OCI-LY7 (cell line): ENCODE data around the gene CERS4. TPM values are rescaled to one million over a fixed set of nuclear protein-coding genes. Genes with fewer than 3 reads are reported as not detected.

Experiments
- BruUV-seq: library from RNA; stranded (reverse); fragments of 400-500 nt; replicated peaks from 2 replicates; lab custom pipeline; 2021; lab: Mats Ljungman, UMichigan
- CTCF ChIA-PET: fragments of 300-600 bp; sonication (Branson Sonifier 250); formaldehyde crosslinking; loops from one replicate; lab custom pipeline; 2022; ENCODE audit warnings: antibody characterized with exemption; ENCODE audit not compliant: unreplicated experiment; lab: Charles Lee
- POLR2A ChIA-PET: fragments of 300-600 bp; sonication (Branson Sonifier 250); formaldehyde crosslinking; loops from one replicate; lab custom pipeline; 2022; ENCODE audit warnings: antibody characterized with exemption; lab: Charles Lee
- DNase-seq: peaks from one replicate; pipeline ENCODE4 v3.0.0-alpha.2; 2015; ENCODE audit warnings: low spot score
- H2AFZ ChIP-seq: fragments of 200-600 bp; sonication (generic), shearing (Covaris generic); 2 replicates; pipeline ENCODE4 v1.6.1; 2014; ENCODE audit warnings: mild to moderate bottlenecking, antibody characterized with exemption, low read length, moderate library complexity
- H3K27ac ChIP-seq: fragments of 200-600 bp; sonication (generic); 2 replicates; pipeline ENCODE4 v1.5.1; 2014; ENCODE audit warnings: mixed run types, low read depth, mild to moderate bottlenecking, moderate library complexity, low read length, inconsistent platforms; ENCODE audit not compliant: poor library complexity, severe bottlenecking
- H3K36me3 ChIP-seq: fragments of 200-600 bp; sonication (generic); 2 replicates; pipeline ENCODE4 v1.6.1; 2014; ENCODE audit warnings: mild to moderate bottlenecking, antibody characterized with exemption, low read length, moderate library complexity, mixed read lengths; ENCODE audit not compliant: insufficient read depth
- H3K4me1 ChIP-seq: fragments of 200-600 bp; sonication (generic); 2 replicates; pipeline ENCODE4 v1.5.1; 2014; ENCODE audit warnings: mild to moderate bottlenecking, low read length; ENCODE audit not compliant: insufficient read depth, poor library complexity, severe bottlenecking
- H3K4me2 ChIP-seq: fragments of 200-600 bp; sonication (generic); 2 replicates; pipeline ENCODE4 v1.6.1; 2014; ENCODE audit warnings: mild to moderate bottlenecking, low read length
- H3K4me3 ChIP-seq: fragments of 200-600 bp; sonication (generic); 2 replicates; pipeline ENCODE4 v1.5.1; 2014; ENCODE audit warnings: mild to moderate bottlenecking, low read depth, low read length; ENCODE audit not compliant: poor library complexity, severe bottlenecking
- H3K79me2 ChIP-seq: fragments of 200-600 bp; sonication (generic); 2 replicates; pipeline ENCODE4 v1.6.1; 2016; ENCODE audit warnings: low read depth, mild to moderate bottlenecking, low read length, moderate library complexity, mixed read lengths; ENCODE audit not compliant: insufficient read depth
- H3K9me2 ChIP-seq: fragments of 200-600 bp; sonication (generic); 2 replicates; pipeline ENCODE4 v1.6.1; 2016; ENCODE audit warnings: mild to moderate bottlenecking, low read length, mixed read lengths; ENCODE audit not compliant: insufficient read depth
- H3K9me3 ChIP-seq: fragments of 200-600 bp; sonication (generic); 2 replicates; pipeline ENCODE4 v1.6.1; 2014; ENCODE audit warnings: mild to moderate bottlenecking, mixed run types, low read length, mixed read lengths
- H4K20me1 ChIP-seq: fragments of 200-600 bp; sonication (generic); 2 replicates; pipeline ENCODE4 v1.6.1; 2014; ENCODE audit warnings: mild to moderate bottlenecking, antibody characterized with exemption, low read length, moderate library complexity, mixed read lengths; ENCODE audit not compliant: insufficient read depth
- EZH2phosphoT487 ChIP-seq: fragments of 200-600 bp; sonication (generic); IDR thresholded peaks from 2 replicates; pipeline ENCODE4 v1.6.1; 2018; ENCODE audit warnings: low read depth, borderline replicate concordance, mild to moderate bottlenecking, mixed run types, antibody characterized with exemption, low read length, moderate library complexity, mixed read lengths
- intact Hi-C: fragments of 100-400 bp; cut with micrococcal nuclease; formaldehyde crosslinking; loops from one replicate; pipeline ENCODE4 v1.10.0; 2022; ENCODE audit not compliant: unreplicated experiment
- total RNA-seq, 2 experiments: library from RNA; depleted of rRNA in 1 of 2; stranded (reverse); fragments of >200 nt in 1 of 2; shearing (Covaris generic) in 1 of 2; gene quantifications; 2 replicates each; pipeline ENCODE4 v1.2.3, GENCODE V29; 2014 to 2022
- TF ChIP-seq, protein P1 (sequence below): fragments of 200-600 bp; sonication (generic); conservative IDR thresholded peaks from 2 replicates; pipeline ENCODE4 v1.5.1; 2014; ENCODE audit warnings: mild to moderate bottlenecking, antibody characterized with exemption, low read length, moderate library complexity, mixed read lengths

Gene CERS4
- total RNA-seq, 2 experiments from 2014 or later, result 36.8 to 54.9 TPM

DNA sequence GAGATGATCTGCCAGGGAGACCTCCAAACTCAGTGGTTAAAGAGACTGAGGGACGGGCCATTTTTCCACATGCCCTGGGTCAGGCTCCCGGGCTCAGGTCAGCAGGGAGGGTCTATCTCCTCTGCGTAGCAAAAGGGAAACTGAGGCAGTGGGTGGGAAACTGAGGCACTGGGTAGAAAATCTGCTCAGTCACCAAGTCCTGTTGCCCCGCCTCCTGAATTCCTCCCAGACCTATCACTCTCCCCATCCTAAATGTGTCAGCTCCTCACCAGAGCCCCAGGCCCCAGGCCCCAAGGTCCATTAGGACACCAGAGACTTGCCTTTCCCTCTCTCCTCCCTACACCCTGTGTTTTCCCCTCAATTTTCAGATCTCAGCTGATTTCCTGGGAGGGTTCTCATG lies 96.6 kb downstream of the CERS4 start:
- DNase-seq, result no peak
- peak overlapping the region; percentile 88; the same call in 1 of the 2 replicates for H3K4me2 ChIP-seq
- peaks cover 22% of the 10 kb centered on the region; the same call in 1 of the 2 replicates for H3K79me2 ChIP-seq
- H3K9me2 ChIP-seq, result no peaks in the 10 kb centered on the region
- ChIA-PET CTCF (no interaction called here), POLR2A (no interaction called here)
- intact Hi-C loops, result no loop called here
- H3K36me3 ChIP-seq, result peaks cover 55% of the 10 kb centered on the region
- H2AFZ ChIP-seq, result no peak overlapping the region
- H4K20me1 ChIP-seq, result no peaks in the 10 kb centered on the region
- no peak overlapping the region for H3K27ac ChIP-seq
- H3K4me1 ChIP-seq, result peaks cover 19% of the 10 kb centered on the region
- TF ChIP-seq, protein P1, sequence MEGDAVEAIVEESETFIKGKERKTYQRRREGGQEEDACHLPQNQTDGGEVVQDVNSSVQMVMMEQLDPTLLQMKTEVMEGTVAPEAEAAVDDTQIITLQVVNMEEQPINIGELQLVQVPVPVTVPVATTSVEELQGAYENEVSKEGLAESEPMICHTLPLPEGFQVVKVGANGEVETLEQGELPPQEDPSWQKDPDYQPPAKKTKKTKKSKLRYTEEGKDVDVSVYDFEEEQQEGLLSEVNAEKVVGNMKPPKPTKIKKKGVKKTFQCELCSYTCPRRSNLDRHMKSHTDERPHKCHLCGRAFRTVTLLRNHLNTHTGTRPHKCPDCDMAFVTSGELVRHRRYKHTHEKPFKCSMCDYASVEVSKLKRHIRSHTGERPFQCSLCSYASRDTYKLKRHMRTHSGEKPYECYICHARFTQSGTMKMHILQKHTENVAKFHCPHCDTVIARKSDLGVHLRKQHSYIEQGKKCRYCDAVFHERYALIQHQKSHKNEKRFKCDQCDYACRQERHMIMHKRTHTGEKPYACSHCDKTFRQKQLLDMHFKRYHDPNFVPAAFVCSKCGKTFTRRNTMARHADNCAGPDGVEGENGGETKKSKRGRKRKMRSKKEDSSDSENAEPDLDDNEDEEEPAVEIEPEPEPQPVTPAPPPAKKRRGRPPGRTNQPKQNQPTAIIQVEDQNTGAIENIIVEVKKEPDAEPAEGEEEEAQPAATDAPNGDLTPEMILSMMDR, result no peak
- TF ChIP-seq EZH2phosphoT487, result no peak
- no TSS peak for BruUV-seq
- no peak overlapping the region for H3K4me3 ChIP-seq
- H3K9me3 ChIP-seq, result no peaks in the 10 kb centered on the region

DNA sequence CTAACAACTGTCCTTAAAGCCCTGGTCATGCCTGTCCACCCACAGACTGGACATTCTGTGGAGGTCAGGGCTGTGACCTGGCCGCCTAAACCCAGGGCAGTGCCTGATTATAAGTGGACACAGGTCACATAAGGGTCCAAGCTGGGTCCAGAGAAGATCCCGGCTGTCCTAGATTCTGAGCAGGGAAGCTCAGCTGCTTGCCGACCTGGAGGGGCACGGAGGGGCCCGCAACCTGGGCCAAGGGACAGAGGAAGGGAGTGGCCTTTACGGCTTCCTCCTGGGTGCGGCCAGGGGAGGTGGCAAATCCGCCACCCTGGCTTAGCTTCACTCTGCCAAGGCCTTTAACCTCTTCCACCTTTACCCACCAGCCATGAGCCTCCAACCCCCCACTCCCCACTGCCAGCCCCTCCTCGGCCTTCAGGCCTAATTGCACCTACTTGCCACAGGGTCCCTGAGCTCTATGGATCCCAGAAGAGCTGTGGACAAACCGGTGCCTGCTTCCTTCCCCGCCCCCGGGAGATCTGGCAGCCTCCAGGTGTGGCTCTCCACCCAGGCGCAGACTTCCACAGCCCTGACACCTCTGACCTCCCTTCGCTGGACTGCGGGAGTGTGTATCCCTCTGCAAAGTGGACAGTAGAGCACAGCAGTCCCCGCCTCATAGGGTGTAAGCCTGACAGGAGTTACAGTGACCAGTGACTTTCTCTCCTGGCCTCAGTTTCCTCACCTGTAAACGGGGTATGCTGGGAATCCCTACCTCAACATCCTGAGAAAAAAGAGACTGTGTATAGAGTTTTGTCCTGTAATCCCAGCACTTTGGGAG lies 97.3 kb downstream of the CERS4 start:
- Histone ChIP-seq H3K4me2 (peak overlapping the region; percentile 88), H3K4me1 (peaks cover 19% of the 10 kb centered on the region), H3K79me2 (peaks cover 22% of the 10 kb centered on the region; the same call in 1 of the 2 replicates), H2AFZ (no peak overlapping the region), H3K9me3 (no peaks in the 10 kb centered on the region), H3K36me3 (peaks cover 61% of the 10 kb centered on the region), H3K27ac (no peak overlapping the region), H3K9me2 (no peaks in the 10 kb centered on the region), H4K20me1 (no peaks in the 10 kb centered on the region), H3K4me3 (peak overlapping the region; percentile 77)
- BruUV-seq, result TSS peak; percentile 42
- POLR2A ChIA-PET, result interaction anchor here (0.7 kb wide), 1 partner anchor 14 kb away, joined by 3 read pairs; no protein-coding TSS in a partner anchor
- DNase-seq, result no peak
- CTCF ChIA-PET, result interaction anchor here (0.5 kb wide), 1 partner anchor 362 kb away, joined by 3 read pairs; no protein-coding TSS in a partner anchor
- TF ChIP-seq EZH2phosphoT487, result no peak
- TF ChIP-seq, protein P1, result no peak
- intact Hi-C loops, result no loop called here
